Mesothelial cell of epicardium (in vitro differentiated cells): ENCODE results near the gene ERC2. TPM values are rescaled to one million over a fixed set of nuclear protein-coding genes. Genes with fewer than 3 reads are reported as not detected.

ENCODE experiments used
- DNase-seq, 2 experiments: peaks; one replicate each; pipeline ENCODE4 v3.0.0; 2021; ENCODE audit warnings: low spot score in 2 of 2; ENCODE audit not compliant: unreplicated experiment in 2 of 2
- H3K27ac Mint-ChIP-seq: 2 replicates; pipeline ENCODE4 v1.8.0; 2021; ENCODE audit warnings: mixed read lengths
- H3K27me3 Mint-ChIP-seq: 2 replicates; pipeline ENCODE4 v1.8.0; 2021; ENCODE audit warnings: low read depth, mixed read lengths
- H3K36me3 Mint-ChIP-seq: 2 replicates; pipeline ENCODE4 v1.8.0; 2021; ENCODE audit warnings: mixed read lengths
- H3K4me1 Mint-ChIP-seq: 2 replicates; pipeline ENCODE4 v1.8.0; 2021; ENCODE audit warnings: mixed read lengths
- H3K4me3 Mint-ChIP-seq: 2 replicates; pipeline ENCODE4 v1.8.0; 2021; ENCODE audit warnings: mild to moderate bottlenecking, moderate library complexity, mixed read lengths
- H3K9me3 Mint-ChIP-seq: 2 replicates; pipeline ENCODE4 v1.8.0; 2021; ENCODE audit warnings: mixed read lengths
- total RNA-seq: library from RNA; stranded (reverse); gene quantifications from 3 replicates; pipeline ENCODE4 v1.2.1, GENCODE V29; 2021
- TF ChIP-seq, protein P1 (sequence below): fragments of 200-600 bp; sonication (generic); IDR thresholded peaks from one replicate; pipeline ENCODE4 v1.5.0; 2021; ENCODE audit warnings: antibody characterized with exemption; ENCODE audit not compliant: unreplicated experiment

Gene ERC2
- total RNA-seq, 1 donor from 2014 or later = 15.6 TPM

DNA sequence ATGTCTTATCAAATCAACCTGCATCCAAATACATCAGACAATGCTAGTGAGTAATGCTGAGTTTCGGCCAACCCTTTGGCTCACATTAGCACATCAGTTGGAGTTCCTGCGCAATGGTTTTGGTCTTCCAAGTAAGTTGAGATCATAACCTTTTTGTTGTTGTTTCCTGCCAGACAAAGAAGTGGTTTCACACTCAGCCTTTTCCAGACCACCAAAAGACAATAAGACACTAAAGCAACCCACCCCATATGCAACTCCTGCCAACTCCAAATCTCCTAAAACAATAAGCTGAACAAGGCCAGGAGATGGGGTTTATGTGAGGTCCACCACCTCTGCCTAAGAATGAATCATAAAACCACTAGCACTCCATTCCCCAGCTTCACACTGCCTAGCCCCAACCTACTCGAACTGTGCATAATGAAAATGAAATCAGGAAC lies 177.0 kb downstream of the ERC2 start:
- TF ChIP-seq, protein P1, sequence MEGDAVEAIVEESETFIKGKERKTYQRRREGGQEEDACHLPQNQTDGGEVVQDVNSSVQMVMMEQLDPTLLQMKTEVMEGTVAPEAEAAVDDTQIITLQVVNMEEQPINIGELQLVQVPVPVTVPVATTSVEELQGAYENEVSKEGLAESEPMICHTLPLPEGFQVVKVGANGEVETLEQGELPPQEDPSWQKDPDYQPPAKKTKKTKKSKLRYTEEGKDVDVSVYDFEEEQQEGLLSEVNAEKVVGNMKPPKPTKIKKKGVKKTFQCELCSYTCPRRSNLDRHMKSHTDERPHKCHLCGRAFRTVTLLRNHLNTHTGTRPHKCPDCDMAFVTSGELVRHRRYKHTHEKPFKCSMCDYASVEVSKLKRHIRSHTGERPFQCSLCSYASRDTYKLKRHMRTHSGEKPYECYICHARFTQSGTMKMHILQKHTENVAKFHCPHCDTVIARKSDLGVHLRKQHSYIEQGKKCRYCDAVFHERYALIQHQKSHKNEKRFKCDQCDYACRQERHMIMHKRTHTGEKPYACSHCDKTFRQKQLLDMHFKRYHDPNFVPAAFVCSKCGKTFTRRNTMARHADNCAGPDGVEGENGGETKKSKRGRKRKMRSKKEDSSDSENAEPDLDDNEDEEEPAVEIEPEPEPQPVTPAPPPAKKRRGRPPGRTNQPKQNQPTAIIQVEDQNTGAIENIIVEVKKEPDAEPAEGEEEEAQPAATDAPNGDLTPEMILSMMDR = no peak
- Mint-ChIP-seq H3K27ac (no peak overlapping the region), H3K9me3 (peaks cover 5% of the 10 kb centered on the region), H3K27me3 (peaks cover 4% of the 10 kb centered on the region), H3K4me3 (no peak overlapping the region), H3K4me1 (no peaks in the 10 kb centered on the region), H3K36me3 (peaks cover 3% of the 10 kb centered on the region)
- DNase-seq = no peak

DNA sequence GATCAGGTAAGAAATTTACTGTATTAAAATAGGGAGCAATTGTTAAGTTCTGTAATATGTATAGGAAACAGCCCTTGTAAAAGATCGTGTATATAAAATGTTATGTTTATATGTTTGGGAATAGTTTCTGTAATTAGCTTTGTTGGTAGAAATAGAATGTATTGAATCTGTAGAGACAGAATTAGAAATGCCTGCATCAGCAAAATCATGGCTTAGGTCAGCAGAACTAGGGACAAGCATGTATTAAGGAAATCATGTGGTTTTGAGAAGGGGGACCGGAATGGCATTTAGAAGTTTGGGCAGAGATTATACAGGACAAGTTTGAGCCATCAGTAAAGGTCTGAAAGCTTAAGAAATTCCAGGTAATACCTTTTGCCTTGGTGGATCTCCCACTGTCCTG lies 177.9 kb downstream of the ERC2 start:
- DNase-seq = no peak
- Mint-ChIP-seq H3K36me3 (peaks cover 3% of the 10 kb centered on the region), H3K27me3 (peaks cover 4% of the 10 kb centered on the region), H3K4me1 (peaks cover 3% of the 10 kb centered on the region), H3K27ac (no peak overlapping the region), H3K9me3 (peaks cover 5% of the 10 kb centered on the region), H3K4me3 (no peak overlapping the region)
- TF ChIP-seq, protein P1 = no peak

DNA sequence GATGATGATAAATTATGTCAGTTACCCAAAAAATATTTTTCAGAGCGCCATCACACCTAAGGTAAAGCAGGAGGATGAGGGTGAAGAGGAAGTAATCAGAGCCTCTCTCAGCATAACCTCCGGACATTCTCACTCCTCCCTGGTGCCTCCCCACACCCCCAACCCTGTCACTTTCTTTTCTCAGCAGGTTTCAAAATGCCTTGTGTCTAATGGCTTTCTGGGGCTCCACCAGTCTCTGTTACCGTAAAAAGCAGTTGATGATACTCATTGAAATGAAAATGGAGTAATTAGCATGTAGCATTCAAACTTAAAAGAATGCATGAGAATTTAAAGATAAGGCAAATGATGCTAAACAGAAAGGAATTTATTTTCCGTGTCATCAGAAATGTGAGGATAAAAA lies 180.0 kb downstream of the ERC2 start:
- no peaks in the 10 kb centered on the region for H3K9me3 Mint-ChIP-seq
- no peak overlapping the region for H3K4me3 Mint-ChIP-seq
- no peaks in the 10 kb centered on the region for H3K36me3 Mint-ChIP-seq
- H3K27me3 Mint-ChIP-seq = peaks cover 4% of the 10 kb centered on the region
- no peak overlapping the region for H3K27ac Mint-ChIP-seq
- peaks cover 17% of the 10 kb centered on the region for H3K4me1 Mint-ChIP-seq
- no peak for DNase-seq
- TF ChIP-seq, protein P1 = no peak

DNA sequence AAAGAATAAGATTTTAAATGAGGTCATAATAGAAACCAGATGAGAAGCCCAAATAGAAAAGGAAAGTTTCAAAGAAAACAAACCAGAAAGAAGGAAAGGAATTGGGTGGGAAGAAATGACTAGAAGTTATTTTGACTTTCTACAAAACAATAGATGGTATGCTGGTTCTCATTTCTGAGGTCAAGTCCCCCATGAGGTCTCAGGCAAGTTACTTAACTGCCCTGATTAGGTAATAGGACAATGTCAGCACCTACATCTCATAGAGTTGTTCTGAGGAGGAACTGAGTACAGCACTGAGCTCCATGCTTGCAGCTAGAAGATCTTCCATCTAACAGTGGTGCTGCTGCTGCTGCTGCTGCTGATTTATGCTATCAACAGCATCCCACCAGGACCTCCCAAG lies 185.9 kb downstream of the ERC2 start:
- Mint-ChIP-seq H3K4me3 (no peak overlapping the region), H3K36me3 (peaks cover 16% of the 10 kb centered on the region), H3K4me1 (peaks cover 23% of the 10 kb centered on the region), H3K27ac (no peak overlapping the region), H3K9me3 (peaks cover 24% of the 10 kb centered on the region), H3K27me3 (no peaks in the 10 kb centered on the region)
- DNase-seq = no peak
- TF ChIP-seq, protein P1 = no peak

DNA sequence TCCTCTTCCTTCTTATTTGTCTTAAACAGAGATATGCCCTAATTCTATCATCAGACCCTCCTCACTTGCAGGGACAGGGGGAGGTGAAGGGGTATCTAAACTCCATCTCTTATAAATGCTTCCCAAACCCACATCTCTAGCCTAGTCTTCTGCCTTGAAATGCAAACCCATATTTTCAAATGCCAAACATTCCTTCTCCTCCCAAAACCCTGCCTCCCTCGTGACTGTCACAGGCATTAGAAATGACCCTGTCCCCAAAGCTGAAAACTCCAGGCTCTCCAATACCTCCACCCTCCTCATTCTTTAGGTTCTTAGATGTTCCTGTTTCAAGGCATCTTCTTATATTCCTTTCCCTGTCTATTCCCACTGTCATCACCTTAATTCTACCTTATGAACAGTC lies 191.0 kb downstream of the ERC2 start:
- H3K27ac Mint-ChIP-seq = no peak overlapping the region

More for the DNA sequence above, 191.0 kb downstream of the ERC2 start:
- DNase-seq = no peak
- Mint-ChIP-seq H3K36me3 (peaks cover 16% of the 10 kb centered on the region), H3K4me1 (peaks cover 9% of the 10 kb centered on the region), H3K9me3 (peaks cover 25% of the 10 kb centered on the region), H3K4me3 (no peak overlapping the region), H3K27me3 (no peaks in the 10 kb centered on the region)
- TF ChIP-seq, protein P1 = no peak
